Activated CD4-positive, alpha-beta T cell treated with anti-CD3 and anti-CD28 coated beads, Interleukin-2, Interleukin-6, amounts not matched to agents 100 ng/mL and 50 ng/mL, durations not matched to agents 16 hours and 8 hours (primary cell): ENCODE results near the gene MN1.
A peak's percentile ranks its signal among the peaks of the same experiment; 100 is the strongest.

Experiments
- DNase-seq: peaks from one replicate; pipeline ENCODE4 v3.0.0-alpha.2; 2020

The MN1 gene

GRCh38 chr22:27731621-27732020 is 69.9 kb downstream of the MN1 start:
- no peak for DNase-seq

DNA sequence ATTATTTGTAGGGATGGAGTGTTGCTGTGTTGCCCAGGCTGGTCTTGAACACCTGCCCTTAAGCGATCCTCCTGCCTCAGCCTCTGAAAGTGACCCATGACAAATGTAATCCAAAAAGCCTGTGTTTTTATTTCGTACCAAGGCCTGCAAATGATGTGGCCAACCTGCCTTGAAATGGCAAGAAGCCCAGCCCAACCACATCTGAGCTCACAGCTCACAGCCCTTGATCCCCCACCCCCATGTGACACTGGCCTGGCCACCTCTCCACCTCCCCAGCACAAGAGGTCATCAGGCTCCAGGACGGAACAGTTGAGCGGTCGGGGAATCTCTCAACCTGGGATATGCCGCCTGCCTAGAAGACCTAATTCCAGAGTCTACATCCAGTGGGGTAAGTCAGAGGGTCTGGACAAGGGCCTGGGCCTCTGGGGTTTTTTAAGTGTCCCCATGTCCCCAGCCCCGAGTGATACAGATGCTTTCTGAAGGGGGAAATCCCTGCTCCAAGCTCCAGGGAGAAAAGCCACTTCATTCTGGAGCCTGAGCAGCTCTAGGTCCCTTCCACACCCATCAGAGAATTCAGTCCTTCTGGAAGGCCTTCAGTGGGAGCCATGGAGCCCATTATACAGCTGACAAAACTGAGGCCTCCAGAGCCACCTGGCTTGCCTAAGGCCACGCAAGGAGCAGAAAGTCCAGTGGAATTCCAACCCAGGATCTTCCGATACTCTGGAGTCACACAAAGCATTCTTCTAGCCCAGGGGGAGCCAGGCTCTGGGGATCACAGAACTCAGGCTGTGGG is 70.7 kb downstream of the MN1 start:
- DNase-seq: no peak

- no peak for DNase-seq
These were observed 72.3 kb downstream of the MN1 start for GRCh38 chr22:27729246-27729645.

- no peak for DNase-seq
These were observed 73.7 kb downstream of the MN1 start for GRCh38 chr22:27727673-27728451.

GRCh38 chr22:27726686-27727449 is 74.7 kb downstream of the MN1 start:
- DNase-seq: no peak

DNA sequence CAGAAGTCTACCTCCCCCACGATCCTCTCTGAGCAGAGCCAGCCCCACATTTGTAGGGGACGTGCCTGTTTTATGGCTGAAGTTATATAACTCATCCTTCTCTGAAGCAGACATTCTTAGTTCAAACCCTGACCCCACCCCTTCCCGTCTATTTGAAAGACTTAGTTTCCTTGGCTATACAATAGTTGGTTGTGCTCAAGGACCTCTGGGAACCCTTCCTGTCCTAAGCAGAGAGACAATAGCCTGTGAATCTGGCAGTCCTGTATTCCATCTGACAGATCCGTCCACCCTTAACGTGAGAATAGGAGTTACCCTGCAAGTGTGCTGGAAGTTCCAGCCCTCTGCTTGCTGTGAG is 75.2 kb downstream of the MN1 start:
- no peak for DNase-seq

GRCh38 chr22:27725661-27726060 is 75.9 kb downstream of the MN1 start:
- no peak for DNase-seq

GRCh38 chr22:27724709-27725108 is 76.8 kb downstream of the MN1 start:
- DNase-seq: no peak

- no peak for DNase-seq
These were observed 77.4 kb downstream of the MN1 start for GRCh38 chr22:27724157-27724556.

DNA sequence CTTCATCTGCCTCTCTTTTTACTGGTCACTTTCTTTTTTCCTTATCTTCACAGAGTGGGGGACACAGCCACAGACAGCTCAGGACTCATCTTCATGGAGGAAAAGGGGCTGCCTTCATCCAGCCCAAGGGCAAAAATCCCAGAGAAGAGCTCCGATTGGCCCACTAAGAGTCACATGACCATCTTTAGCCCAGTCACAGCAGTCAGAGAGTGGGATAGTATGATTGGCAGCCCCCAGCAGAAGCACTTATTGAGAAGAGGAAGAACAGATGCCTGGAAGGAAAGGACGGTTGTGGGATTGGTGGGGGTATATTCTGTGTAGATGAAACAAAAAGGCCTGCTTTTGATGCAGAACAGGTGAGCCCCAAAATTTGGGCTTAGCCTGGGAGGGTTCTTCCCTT is 77.8 kb downstream of the MN1 start:
- DNase-seq: no peak

DNA sequence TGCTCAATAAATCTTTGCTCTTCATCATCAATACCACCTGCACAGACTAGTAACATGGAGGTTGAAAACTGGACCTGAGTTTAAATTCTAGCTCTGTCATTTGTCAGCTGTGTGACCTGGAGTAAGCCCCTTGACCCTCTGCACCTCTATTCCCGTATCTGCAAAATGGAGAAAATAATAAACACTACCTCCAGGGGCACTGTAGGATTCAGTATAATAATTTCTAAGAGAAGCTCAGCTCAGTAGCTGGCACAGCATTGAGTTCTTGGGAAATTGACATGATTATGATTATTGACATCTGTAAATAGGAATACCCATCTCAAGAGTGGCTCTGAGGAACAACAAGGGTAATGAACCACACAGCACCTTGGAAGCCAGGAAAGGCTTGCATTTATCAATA is 78.4 kb downstream of the MN1 start:
- no peak for DNase-seq

DNA sequence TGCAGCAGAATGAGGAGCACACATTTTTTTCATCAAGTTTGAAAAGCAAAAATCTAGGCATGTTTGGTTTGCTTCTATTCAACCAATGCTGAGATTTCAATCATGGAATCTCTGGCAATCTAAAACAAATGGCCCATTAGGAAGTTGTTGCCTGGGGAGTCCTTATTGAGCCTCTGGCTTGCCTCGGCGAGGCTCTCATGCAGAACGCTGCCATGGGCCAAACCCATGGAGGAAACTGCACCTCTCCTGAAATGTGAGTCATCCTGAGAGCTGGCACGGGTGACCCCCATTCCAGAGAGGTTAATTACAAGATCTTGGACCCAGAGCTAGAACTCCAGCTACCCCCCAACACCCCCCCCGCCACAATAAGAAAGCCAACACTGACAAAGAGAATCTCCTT is 80.7 kb downstream of the MN1 start:
- DNase-seq: no peak

DNA sequence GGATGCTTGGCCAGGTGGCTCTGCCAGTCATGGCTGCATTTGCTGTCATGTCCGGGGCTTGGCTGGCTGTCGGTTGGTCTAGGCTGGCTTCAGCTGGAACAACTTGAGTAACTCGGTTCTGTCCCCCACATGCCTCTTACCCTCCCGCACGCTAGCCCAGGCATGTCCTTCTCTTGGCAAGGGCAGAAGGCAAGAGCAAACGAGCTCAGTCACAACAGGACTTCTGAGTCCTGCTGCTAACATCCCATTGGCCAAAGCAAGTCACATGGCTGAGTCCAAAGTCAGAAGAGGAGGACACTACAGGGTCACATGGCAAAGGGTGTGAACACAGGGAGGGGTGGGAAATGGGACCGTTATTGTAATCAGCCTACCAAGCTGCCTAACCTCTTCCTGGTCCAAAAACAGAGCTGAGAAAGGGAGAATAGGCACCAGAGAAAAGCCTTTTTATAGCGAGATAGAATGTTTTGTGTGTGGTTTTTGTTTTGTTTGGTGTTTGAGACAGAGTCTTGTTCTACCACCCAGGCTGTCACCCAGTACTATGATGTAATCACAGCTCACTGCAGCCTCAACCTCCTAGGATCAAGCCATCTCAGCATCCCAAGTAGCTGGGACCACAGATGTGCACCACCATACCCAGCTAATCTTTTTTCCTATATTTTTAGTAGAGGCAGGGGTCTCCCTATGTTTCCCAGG is 81.9 kb downstream of the MN1 start:
- DNase-seq: peak; percentile 7

DNA sequence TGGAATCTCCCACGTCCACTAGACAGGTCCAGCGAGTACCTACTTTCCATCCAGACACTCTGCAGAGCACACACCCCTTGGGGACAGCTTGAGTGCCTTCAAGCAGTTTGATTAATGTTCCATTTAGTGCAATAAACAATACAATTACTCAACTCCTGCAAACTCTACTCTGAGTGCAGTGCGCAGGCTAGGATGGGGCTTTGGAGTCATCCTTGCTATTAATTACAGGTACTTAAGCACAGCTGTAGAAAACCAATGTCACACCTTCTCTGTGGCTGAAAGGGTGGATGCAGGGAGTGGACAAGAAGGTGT is 82.6 kb downstream of the MN1 start:
- DNase-seq: no peak

- DNase-seq: no peak
These were observed 83.1 kb downstream of the MN1 start for GRCh38 chr22:27718186-27719035.

GRCh38 chr22:27717094-27717493 is 84.5 kb downstream of the MN1 start:
- no peak for DNase-seq

DNA sequence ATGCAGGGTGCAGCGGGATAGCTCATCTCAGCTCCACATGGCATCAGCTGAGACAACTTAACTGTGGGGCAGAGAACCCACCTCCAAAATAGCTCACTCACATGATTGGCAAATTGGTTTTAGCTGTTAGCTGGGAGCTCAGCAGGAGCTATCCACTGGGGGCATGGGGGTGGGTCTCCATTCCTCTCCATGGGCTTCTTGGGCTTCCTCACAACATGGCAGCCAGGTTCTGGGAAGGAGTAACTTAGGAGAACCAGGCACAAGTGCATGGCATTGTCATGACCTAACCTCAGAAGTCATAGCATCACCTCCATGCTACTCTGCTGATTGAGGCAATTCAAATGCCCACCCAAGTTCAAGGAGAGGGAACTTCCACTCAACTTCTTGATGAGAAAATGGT is 85.5 kb downstream of the MN1 start:
- DNase-seq: no peak

DNA sequence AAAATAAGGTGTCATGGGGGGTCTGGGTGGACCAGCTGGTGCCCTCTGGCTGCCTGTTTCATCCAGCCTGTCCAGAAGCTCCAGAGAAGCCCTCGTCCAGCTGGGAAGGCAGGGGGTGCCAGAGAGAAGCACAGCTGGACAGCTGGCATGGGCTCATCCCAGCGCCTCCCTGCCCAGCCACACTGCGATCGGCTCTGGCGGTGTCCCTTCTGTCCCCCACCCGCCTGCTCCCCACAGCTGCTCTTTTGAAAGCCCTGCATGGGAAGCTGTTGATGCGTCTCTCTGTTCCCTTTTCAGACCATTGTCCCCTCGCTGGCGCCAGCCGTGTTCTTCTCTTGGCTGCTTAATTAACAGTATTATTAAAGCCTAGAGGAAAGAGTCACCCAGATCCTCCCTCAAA is 86.5 kb downstream of the MN1 start:
- no peak for DNase-seq

DNA sequence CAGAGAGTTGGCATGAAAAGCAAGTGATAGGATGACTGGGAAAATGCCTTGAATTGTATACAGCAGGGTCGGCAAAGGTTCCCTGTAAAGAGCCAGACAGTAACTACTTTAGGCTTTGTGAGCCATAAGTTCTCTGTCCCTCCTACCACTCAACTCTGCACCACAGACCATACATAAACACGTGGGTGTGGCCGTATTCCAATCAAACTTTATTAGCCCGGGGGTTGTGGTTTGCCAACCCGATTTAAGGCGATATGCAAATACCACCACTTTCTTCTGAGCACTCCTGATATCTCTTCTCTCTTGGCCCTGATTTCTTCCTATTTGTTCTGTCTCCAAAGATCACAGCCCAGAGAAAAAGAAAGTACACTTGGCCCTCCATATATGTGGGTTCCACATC is 87.5 kb downstream of the MN1 start:
- DNase-seq: no peak

GRCh38 chr22:27713461-27713860 is 88.1 kb downstream of the MN1 start:
- no peak for DNase-seq

DNA sequence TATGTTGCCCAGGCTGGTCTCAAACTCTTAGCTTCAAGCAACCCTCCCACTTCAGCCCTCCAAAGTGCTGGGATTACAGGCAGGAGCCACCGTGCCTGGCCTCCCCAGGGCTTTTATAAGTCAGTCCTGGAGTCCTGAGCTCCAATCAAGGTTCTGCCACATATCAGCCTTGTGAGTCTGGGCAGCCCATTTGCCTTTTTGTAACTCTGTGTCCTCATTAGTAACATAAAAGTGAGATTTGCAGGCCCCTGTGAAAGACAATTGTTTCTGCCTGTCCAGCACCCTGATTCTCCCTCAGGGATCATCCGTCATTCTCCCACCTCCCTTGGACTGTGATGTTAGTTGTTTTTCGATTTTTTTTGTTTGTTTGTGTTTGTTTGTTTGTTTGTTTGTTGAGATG is 89.8 kb downstream of the MN1 start:
- no peak for DNase-seq

- no peak for DNase-seq
These were observed 90.5 kb downstream of the MN1 start for GRCh38 chr22:27711012-27711411.
